GM19099 (cell line): ENCODE measurements around the gene ERAL1.

Source experiments
- POLR2A ChIP-seq: IDR thresholded peaks from 3 replicates; pipeline ENCODE4 v1.6.1; 2011; ENCODE audit warnings: low read depth; ENCODE audit not compliant: insufficient read length; ENCODE audit errors: extremely low read depth

The ERAL1 gene

GRCh38 chr17:28854457-28855335 lies at the start of gene ERAL1:
Gene ERAL1 (plus strand): TSS chr17:28855016. CDS start chr17:28855035, 19 bp downstream.
- TF ChIP-seq POLR2A = peak; percentile 86

- no peak for TF ChIP-seq POLR2A
Measured at GRCh38 chr17:28807925-28808634, 46.7 kb upstream of the ERAL1 start.

- TF ChIP-seq POLR2A = no peak
Measured at GRCh38 chr17:28810437-28810836, 44.4 kb upstream of the ERAL1 start.

- no peak for TF ChIP-seq POLR2A
Measured at GRCh38 chr17:28811651-28812090, 43.1 kb upstream of the ERAL1 start.

- peak; percentile 53 for TF ChIP-seq POLR2A
Measured at GRCh38 chr17:28812091-28812747, 42.6 kb upstream of the ERAL1 start.

- TF ChIP-seq POLR2A = no peak
Measured at GRCh38 chr17:28812748-28813377, 42.0 kb upstream of the ERAL1 start.

GRCh38 chr17:28816540-28816939 lies 38.3 kb upstream of the ERAL1 start:
- no peak for TF ChIP-seq POLR2A

GRCh38 chr17:28818819-28819221 lies 36.0 kb upstream of the ERAL1 start:
- no peak for TF ChIP-seq POLR2A

GRCh38 chr17:28819582-28819981 lies 35.2 kb upstream of the ERAL1 start:
- no peak for TF ChIP-seq POLR2A

- TF ChIP-seq POLR2A = no peak
Measured at GRCh38 chr17:28827672-28828071, 27.1 kb upstream of the ERAL1 start.

- TF ChIP-seq POLR2A = no peak
Measured at GRCh38 chr17:28828294-28829040, 26.3 kb upstream of the ERAL1 start.

GRCh38 chr17:28834420-28834819 lies 20.4 kb upstream of the ERAL1 start:
- no peak for TF ChIP-seq POLR2A

- no peak for TF ChIP-seq POLR2A
Measured at GRCh38 chr17:28839221-28839620, 15.6 kb upstream of the ERAL1 start.

GRCh38 chr17:28841901-28842281 lies 12.9 kb upstream of the ERAL1 start:
- TF ChIP-seq POLR2A = no peak
